Fibroblast of lung (primary cell): Measurements from ENCODE around the gene FAXC. TPM values are rescaled to one million over a fixed set of nuclear protein-coding genes. Genes with fewer than 3 reads are reported as not detected.

Experiments used
- DNase-seq, 2 donors: peaks; one replicate each; pipeline versions ENCODE4 v3.0.0 to v3.0.0-alpha.2; 2010; ENCODE audit warnings: low read depth in 2 of 2
- H2AFZ ChIP-seq: 2 replicates; pipeline ENCODE4 v1.5.1; 2012; ENCODE audit warnings: low read length, control low read depth, inconsistent platforms
- H3K27ac ChIP-seq: 2 replicates; pipeline ENCODE4 v1.5.1; 2011; ENCODE audit warnings: low read length, control low read depth; ENCODE audit not compliant: insufficient read depth
- H3K27me3 ChIP-seq: 2 replicates; pipeline ENCODE4 v1.5.1; 2011; ENCODE audit warnings: mild to moderate bottlenecking, low read length; ENCODE audit not compliant: control insufficient read depth, insufficient read depth
- H3K36me3 ChIP-seq: 2 replicates; pipeline ENCODE4 v1.5.1; 2011; ENCODE audit warnings: low read length; ENCODE audit not compliant: control insufficient read depth, insufficient read depth
- H3K4me1 ChIP-seq: 2 replicates; pipeline ENCODE4 v1.5.1; 2011; ENCODE audit warnings: low read length; ENCODE audit not compliant: control insufficient read depth, insufficient read depth; ENCODE audit errors: extremely low read depth
- H3K4me2 ChIP-seq: 2 replicates; pipeline ENCODE4 v1.5.1; 2011; ENCODE audit warnings: low read length, control low read depth; ENCODE audit not compliant: insufficient read depth; ENCODE audit errors: extremely low read depth
- H3K4me3 ChIP-seq, 4 experiments: fragments of 200-600 bp in 1 of 4; sonication (generic) in 1 of 4; replicated peaks in 1 of 4; 2 replicates each; pipeline ENCODE4 v1.5.1; 2011 to 2016; ENCODE audit warnings: low read length in 4 of 4, low read depth in 3 of 4, mild to moderate bottlenecking in 3 of 4, control low read depth in 2 of 4, inconsistent platforms in 1 of 4, mixed read lengths in 1 of 4; ENCODE audit not compliant: insufficient read depth in 1 of 4; ENCODE audit errors: control extremely low read depth in 1 of 4
- H3K79me2 ChIP-seq: 2 replicates; pipeline ENCODE4 v1.5.1; 2012; ENCODE audit warnings: mild to moderate bottlenecking, low read length, inconsistent platforms; ENCODE audit not compliant: control insufficient read depth, insufficient read depth
- H3K9ac ChIP-seq: 2 replicates; pipeline ENCODE4 v1.5.1; 2011; ENCODE audit warnings: mild to moderate bottlenecking, low read length, control low read depth; ENCODE audit not compliant: insufficient read depth
- H3K9me3 ChIP-seq: 2 replicates; pipeline ENCODE4 v1.5.1; 2012; ENCODE audit warnings: low read depth, low read length; ENCODE audit not compliant: control insufficient read depth, insufficient read depth
- H4K20me1 ChIP-seq: 2 replicates; pipeline ENCODE4 v1.5.1; 2011; ENCODE audit warnings: low read length; ENCODE audit not compliant: control insufficient read depth, insufficient read depth; ENCODE audit errors: extremely low read depth
- EZH2 ChIP-seq: IDR thresholded peaks from 2 replicates; pipeline ENCODE4 v1.5.1; 2012; ENCODE audit warnings: low read length, control low read depth, mild to moderate bottlenecking; ENCODE audit errors: missing control alignments
- polyA plus RNA-seq, 2 donors: library from polyadenylated mRNA; depleted of rRNA in 1 of 2; stranded (reverse) in 1 of 2; unstranded in 1 of 2; fragments of >200 nt; gene quantifications; 2 replicates each; pipeline ENCODE4 v1.2.1, GENCODE V29; 2011 to 2012; ENCODE audit warnings: missing spikeins in 1 of 2
- total RNA-seq: library from RNA; depleted of rRNA; stranded (reverse); fragments of >200 nt; gene quantifications from 2 replicates; pipeline ENCODE4 v1.2.1, GENCODE V29; 2014
- TF ChIP-seq, protein P1 (sequence below), 2 donors: IDR thresholded peaks in 1 of 2; conservative IDR thresholded peaks in 1 of 2; 1 replicate in 1 of 2; 2 replicates in 1 of 2; pipeline ENCODE4 v1.5.1; 2011 to 2012; ENCODE audit warnings: low read length in 2 of 2, control low read depth in 1 of 2, inconsistent platforms in 1 of 2, low read depth in 1 of 2, mild to moderate bottlenecking in 1 of 2

Gene FAXC
- total and polyA plus RNA-seq, 2 donors (not counting 1 experiment from before 2014, with no cell fraction given), result 0.17 to 2.7 TPM

- Histone ChIP-seq H4K20me1 (no peaks in the 10 kb centered on the region), H3K79me2 (no peaks in the 10 kb centered on the region), H3K9ac (no peak overlapping the region), H3K9me3 (no peaks in the 10 kb centered on the region), H3K4me2 (no peak overlapping the region), H3K4me1 (no peaks in the 10 kb centered on the region), H3K36me3 (no peaks in the 10 kb centered on the region), H3K27ac (no peak overlapping the region), H2AFZ (no peak overlapping the region), H3K27me3 (no peaks in the 10 kb centered on the region), H3K4me3 (no peak overlapping the region)
- TF ChIP-seq, protein P1, sequence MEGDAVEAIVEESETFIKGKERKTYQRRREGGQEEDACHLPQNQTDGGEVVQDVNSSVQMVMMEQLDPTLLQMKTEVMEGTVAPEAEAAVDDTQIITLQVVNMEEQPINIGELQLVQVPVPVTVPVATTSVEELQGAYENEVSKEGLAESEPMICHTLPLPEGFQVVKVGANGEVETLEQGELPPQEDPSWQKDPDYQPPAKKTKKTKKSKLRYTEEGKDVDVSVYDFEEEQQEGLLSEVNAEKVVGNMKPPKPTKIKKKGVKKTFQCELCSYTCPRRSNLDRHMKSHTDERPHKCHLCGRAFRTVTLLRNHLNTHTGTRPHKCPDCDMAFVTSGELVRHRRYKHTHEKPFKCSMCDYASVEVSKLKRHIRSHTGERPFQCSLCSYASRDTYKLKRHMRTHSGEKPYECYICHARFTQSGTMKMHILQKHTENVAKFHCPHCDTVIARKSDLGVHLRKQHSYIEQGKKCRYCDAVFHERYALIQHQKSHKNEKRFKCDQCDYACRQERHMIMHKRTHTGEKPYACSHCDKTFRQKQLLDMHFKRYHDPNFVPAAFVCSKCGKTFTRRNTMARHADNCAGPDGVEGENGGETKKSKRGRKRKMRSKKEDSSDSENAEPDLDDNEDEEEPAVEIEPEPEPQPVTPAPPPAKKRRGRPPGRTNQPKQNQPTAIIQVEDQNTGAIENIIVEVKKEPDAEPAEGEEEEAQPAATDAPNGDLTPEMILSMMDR (conservative IDR thresholded peaks at IDR 0.05 in 1 of 2, IDR thresholded peaks at IDR 0.05 in 1 of 2; ENCODE audit: low read depth in 1 of 2, low read length in 2 of 2), result no peak
- TF ChIP-seq EZH2, result no peak
- no peak for DNase-seq
Observed at GRCh38 chr6:99378636-99379035, 29.2 kb upstream of the FAXC start.

DNA sequence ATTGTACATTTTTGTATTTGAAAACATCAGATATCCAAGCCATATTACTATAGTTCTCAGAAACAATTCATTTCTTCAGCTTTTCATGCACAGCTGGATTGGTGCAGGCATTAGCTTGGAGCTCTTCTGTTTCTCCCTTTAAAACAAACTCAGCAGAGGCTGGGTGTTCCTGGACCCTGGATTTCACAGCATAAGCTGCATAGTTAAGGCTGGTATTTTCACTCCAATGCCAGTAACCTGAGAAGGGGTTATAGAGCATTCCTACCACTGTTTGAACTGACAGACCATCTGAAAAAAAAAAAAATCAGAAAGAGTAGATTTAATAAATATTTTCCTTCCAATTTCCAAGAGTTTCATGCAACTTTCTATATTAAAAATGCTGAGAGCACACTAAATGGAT lies 20.1 kb upstream of the FAXC start:
- Histone ChIP-seq H3K27me3 (no peaks in the 10 kb centered on the region), H3K27ac (no peak overlapping the region), H3K36me3 (no peaks in the 10 kb centered on the region), H3K4me1 (no peaks in the 10 kb centered on the region), H3K4me2 (no peak overlapping the region), H3K4me3 (no peak overlapping the region), H3K79me2 (no peaks in the 10 kb centered on the region), H3K9ac (no peak overlapping the region), H4K20me1 (no peaks in the 10 kb centered on the region), H2AFZ (no peak overlapping the region), H3K9me3 (no peaks in the 10 kb centered on the region)
- TF ChIP-seq EZH2, result no peak
- TF ChIP-seq, protein P1 (conservative IDR thresholded peaks at IDR 0.05 in 1 of 2, IDR thresholded peaks at IDR 0.05 in 1 of 2; ENCODE audit: low read depth in 1 of 2, low read length in 2 of 2), result no peak
- no peak for DNase-seq

- no peaks in the 10 kb centered on the region for H3K4me1 ChIP-seq
- H3K9ac ChIP-seq, result no peak overlapping the region
- no peak overlapping the region for H3K4me3 ChIP-seq
- no peak overlapping the region for H2AFZ ChIP-seq
- H3K4me2 ChIP-seq, result no peak overlapping the region
- no peaks in the 10 kb centered on the region for H3K79me2 ChIP-seq
- no peaks in the 10 kb centered on the region for H3K27me3 ChIP-seq
- no peaks in the 10 kb centered on the region for H4K20me1 ChIP-seq
- TF ChIP-seq EZH2, result no peak
- TF ChIP-seq, protein P1 (conservative IDR thresholded peaks at IDR 0.05 in 1 of 2, IDR thresholded peaks at IDR 0.05 in 1 of 2; ENCODE audit: low read depth in 1 of 2, low read length in 2 of 2), result no peak
- no peak for DNase-seq
- no peak overlapping the region for H3K27ac ChIP-seq
- no peaks in the 10 kb centered on the region for H3K9me3 ChIP-seq
- H3K36me3 ChIP-seq, result no peaks in the 10 kb centered on the region
Observed at GRCh38 chr6:99366852-99367251, 17.4 kb upstream of the FAXC start.
